Measurements from ENCODE around the gene GSTO2.
A peak's percentile ranks its signal among the peaks of the same experiment; 100 is the strongest.

Gene GSTO2

GRCh38 chr10:104326991-104327610 lies 58.1 kb downstream of the GSTO2 start:
- DNase-seq (ENCODE audit: low read depth), result no peak

- DNase-seq (ENCODE audit: low read depth), result no peak
Measured at GRCh38 chr10:104327745-104328645, 59.0 kb downstream of the GSTO2 start.

DNA sequence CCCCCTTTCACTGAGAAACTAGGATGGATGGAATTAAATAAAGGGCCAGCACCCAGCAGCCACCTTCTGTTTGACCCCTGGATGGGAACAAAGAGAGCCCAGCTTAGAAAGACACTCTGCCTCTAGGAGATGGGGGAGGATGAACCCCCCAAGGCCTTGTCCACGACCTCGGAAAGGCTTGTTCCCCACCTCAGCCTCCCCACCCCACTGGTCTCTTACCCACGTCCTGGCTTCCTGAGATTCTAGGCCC lies 59.6 kb downstream of the GSTO2 start:
- DNase-seq (ENCODE audit: low read depth), result no peak

- DNase-seq (ENCODE audit: low read depth), result peak; percentile 48
Measured at GRCh38 chr10:104328896-104329710, 60.1 kb downstream of the GSTO2 start.

- DNase-seq (ENCODE audit: low read depth), result no peak
Measured at GRCh38 chr10:104329735-104330134, 60.8 kb downstream of the GSTO2 start.

DNA sequence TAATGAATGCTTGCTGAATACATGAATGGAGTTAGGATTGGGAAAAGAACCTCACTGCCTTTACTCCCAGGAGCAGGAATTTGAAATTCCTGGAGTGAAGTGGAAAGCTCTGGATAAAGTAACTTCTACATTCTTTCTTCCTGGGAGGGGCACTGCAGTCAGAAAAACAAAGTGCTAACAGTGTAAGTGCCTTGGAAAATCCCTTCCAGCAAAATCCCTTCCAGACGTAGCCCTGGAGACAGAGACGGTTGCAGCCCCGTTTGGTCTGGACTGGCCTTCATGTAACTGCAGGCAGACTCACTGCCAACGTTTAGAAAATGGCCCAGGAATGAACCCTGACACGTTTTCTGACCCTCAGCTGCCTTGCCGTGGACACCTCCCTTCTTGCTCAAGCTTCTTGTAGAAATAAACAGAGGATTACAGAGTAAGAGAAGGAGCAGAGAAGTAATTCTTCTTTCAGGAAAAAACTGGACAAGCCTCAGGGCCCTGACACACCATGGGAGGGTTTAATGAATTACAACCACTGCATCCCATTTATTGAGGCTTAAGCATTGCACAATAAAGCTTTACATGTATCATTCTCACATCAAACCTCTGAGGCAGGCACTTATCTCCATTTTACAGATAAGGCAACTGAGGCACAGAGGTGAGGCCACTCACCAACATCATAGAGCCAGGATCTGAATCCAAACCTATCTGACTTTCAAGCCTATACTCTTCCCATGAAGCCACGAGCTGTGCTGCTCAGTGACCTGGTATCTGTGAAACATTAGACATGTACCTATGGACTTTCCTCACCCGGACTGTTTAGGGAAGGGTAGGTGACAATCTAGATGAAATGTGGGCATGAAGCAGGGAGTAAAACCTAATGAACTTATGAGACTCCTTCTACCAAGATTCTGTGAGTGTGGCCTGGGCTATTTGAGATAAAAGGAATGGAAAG lies 61.5 kb downstream of the GSTO2 start:
- DNase-seq (ENCODE audit: low read depth), result no peak

DNA sequence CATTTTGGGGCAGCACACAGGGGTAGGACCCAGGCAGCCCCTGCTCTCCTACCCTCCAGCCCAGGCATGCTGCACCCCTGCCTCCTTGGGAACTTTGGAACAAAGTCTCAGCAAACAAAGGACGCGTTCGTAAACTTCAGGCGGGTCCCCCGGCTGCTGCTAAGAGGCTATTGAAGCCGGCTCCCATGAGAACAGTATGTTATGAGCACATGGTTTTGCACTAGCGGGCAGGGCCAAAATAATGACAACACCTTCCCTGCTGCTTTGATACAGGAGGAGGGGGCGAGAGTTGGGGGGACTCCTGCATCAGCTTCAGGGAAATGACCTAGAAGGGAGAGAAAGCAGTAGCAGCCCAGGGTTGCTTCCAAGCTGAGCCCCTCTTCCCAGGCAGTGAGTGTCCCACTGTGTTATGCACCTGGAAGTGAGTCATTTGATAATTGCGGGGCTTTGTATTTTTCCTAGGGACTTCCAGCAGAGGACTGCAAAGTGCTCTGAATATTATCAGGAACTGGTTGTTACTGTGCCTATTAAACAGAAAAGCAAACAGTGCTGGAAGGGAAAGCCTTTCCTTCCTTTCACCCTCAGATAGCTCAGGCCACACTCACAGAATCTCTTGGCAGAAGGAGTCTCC lies 62.3 kb downstream of the GSTO2 start:
- no peak for DNase-seq (ENCODE audit: low read depth)

DNA sequence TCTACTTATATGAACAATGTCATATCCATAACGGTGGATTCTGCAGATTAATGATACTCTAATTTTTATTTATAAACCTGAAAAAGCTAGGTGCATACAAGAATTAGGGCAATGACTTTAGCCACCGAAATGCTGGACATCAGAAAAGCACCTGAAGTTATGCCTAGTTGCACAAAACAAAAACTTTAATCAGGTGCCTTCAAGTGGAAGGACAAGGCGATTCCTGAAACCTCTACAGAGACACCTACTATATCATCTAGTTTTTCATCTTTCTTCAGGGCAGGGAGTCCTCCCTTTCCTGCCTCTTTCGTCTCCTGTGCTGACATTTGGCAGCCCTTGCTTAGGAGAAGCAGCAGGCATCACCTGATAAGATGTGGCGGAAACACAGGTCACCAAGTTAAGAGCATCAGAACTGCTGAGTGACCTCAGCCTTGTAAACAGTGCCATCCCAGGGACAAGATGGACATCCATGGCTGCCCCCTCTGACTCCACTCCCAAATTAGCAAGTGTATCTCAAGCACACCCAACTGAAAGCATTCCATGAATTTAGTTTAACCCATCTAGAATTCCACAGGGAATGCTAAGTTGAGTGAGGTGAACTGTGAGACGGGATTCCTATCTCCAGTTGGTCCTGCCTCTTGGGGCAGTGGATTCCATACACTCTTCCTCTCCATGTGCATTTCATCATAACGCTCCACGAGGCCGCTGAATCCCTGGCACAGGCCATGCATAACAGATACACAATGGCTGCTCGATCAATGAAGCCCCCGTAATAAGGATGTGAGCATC lies 63.5 kb downstream of the GSTO2 start:
- DNase-seq (ENCODE audit: low read depth), result no peak

GRCh38 chr10:104333032-104333727 lies 64.2 kb downstream of the GSTO2 start:
- peak; percentile 46 for DNase-seq (ENCODE audit: low read depth)

DNA sequence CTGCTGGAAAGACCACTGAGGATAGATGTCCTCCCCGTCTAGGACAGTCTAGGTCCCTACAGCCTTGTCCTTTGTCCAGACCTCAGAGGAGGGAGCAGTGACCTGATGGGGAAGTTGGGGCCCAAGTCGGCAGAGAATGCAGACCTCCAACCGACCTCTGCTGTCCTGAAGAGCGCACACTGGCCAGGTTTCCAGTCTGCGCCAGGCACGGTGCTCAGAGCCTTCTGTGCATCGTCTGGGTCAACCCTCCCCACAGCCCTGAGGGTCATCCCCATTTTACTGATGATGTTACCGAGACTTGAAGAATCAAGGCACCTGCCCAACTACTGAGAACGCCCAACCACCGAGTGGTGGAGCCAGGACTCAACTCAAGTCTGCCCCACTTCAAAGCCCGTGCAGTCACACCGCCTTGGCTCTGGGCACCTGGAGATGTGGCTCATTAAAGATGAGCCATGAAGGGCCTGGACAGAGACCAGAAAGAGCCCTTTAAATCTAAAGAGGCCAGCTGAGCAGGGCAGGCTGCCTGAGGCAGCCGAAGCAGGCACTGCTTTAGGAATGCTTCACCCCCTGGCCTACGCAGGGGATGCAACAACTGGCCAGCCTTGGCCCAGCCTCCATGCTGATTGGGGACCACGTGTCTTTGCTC lies 64.9 kb downstream of the GSTO2 start:
- no peak for DNase-seq (ENCODE audit: low read depth)

- no peak for DNase-seq (ENCODE audit: low read depth)
Measured at GRCh38 chr10:104334561-104334960, 65.6 kb downstream of the GSTO2 start.

DNA sequence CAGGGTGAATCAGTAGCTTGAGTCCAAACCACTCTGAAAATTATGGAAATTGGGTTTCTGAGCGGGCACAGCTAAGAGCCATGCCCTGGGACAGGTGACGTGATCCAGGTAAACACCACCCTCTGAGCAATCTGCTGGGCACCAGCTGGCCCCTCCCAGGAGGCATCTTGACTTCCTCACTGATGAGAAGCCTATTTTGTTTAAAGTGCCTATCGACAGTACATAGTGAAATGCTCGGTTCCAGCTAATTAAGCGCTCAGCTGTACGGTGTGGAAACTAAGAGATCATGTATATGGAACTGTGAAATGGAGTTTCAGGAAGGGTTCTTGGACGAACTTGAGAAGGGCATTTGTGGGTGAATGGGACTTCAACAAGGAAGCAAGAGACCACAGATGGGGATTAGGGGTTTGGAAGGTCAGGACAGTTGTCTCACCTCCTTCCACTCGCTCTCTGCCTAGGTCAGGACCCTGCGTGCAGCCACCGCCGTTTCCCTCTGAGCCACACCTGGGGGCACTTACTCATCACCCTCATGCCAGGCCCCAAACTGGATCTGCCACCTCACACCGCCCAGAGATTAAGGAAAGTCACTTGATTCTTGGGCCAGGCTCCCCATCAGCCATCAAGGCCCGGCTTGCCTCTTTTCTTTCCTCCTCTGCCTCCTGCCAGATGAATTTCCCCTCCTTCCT lies 66.1 kb downstream of the GSTO2 start:
- no peak for DNase-seq (ENCODE audit: low read depth)

DNA sequence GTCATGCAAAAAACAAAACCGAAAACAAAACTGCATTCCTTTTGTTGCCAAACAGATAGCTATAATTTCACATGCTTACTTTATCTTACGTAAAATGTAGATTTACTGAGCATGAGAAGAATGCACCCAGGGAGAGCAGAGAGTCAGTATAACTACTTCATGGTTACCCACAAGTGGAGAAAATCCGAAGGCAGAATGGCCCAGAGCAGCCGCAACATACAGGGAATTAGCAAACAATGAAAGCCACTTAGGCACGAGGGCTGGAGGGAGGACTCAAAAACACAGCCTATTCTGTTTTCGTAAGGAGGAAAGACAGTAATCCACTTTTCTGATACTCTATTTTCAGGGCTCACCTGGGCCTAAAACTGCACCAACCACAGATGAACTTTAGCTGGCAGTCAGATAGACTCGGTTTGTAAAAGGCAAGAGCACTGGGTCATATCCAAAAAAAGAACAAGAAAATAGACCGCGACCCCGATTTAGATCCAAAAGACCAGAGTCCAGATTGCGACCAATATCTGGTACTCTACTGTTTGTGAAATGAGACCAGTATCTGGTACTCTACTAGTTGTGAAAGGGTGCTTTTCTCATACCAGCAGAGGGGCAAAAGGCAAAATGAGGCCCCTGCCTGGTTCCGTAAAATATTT lies 68.0 kb downstream of the GSTO2 start:
- DNase-seq (ENCODE audit: low read depth), result no peak

GRCh38 chr10:104337521-104337984 lies 68.6 kb downstream of the GSTO2 start:
- no peak for DNase-seq (ENCODE audit: low read depth)

DNA sequence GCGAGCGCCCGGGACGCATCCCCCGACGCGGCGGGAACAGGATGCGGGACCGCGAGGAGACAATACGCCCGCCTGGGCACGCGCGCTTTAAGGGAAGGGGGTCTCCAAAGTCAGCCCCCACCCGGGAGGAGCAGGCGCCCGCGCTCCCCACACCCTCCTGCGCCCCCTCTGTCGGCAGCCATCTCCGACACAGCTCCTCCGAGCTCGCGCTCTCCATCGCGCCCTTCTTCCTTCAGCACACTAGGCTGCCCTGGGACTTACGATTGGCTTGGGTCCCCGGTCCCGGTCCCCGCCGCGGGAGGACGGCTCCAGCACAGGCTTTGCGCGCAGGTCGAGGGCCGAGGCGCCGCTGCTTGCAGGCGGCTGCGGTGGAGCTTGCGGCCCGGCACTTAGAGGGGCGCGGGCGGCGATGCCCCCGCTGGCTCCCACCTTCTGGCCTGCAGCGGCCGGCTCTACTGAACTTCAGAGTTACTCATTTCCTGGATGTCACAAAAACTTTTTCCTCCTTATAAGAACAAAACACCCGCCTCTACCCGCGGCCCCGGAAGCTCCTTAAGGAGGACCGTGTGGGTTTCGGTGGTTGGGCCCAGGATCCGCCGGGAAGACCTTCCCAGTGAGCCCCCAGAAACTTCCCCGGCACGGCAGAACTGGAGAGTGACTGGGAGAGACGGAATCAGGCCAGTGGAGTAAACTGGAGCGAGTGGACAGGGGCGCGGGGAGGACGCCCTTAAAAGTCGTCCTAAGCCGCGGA lies 69.2 kb downstream of the GSTO2 start, which contains the start of gene ITPRIP:
TSS of gene ITPRIP (minus strand) at position 481 of the 751 bp plus-strand sequence. CDS start 22,414 bp downstream, outside the sequence.
- peak; percentile 67 for DNase-seq (ENCODE audit: low read depth)

GRCh38 chr10:104339469-104340110 lies 70.6 kb downstream of the GSTO2 start:
- DNase-seq (ENCODE audit: low read depth), result no peak

GRCh38 chr10:104340111-104340526 lies 71.1 kb downstream of the GSTO2 start:
- no peak for DNase-seq (ENCODE audit: low read depth)

All from activated T-cell treated with anti-CD3 and anti-CD28 coated beads for 1 hour (primary cell).